CD14-positive monocyte (primary cell): ENCODE results near the gene S100B. TPM values are rescaled to one million over a fixed set of nuclear protein-coding genes. Genes with fewer than 3 reads are reported as not detected.

Source experiments
- DNase-seq, 3 donors: peaks; one replicate each; pipeline ENCODE4 v3.0.0-alpha.2; 2011 to 2022
- H2AFZ ChIP-seq: 2 replicates; pipeline ENCODE4 v1.6.0; 2012; ENCODE audit warnings: mild to moderate bottlenecking, low read depth, low read length, inconsistent platforms; ENCODE audit not compliant: insufficient read depth, poor library complexity, severe bottlenecking
- H3K27ac ChIP-seq, 2 donors: 1 replicate in 1 of 2; 2 replicates in 1 of 2; pipeline ENCODE4 v1.5.1; 2012 to 2013; ENCODE audit warnings: low read length in 2 of 2, control low read depth in 1 of 2, inconsistent platforms in 1 of 2, low read depth in 1 of 2, mild to moderate bottlenecking in 1 of 2
- H3K27me3 ChIP-seq, 2 donors: one replicate each; pipeline versions ENCODE4 v1.6.0 to v1.6.1; 2011 to 2013; ENCODE audit warnings: low read length in 2 of 2; ENCODE audit not compliant: control insufficient read depth in 2 of 2, insufficient read depth in 2 of 2
- H3K36me3 ChIP-seq, 2 donors: replicated peaks in 1 of 2; 1 replicate in 1 of 2; 2 replicates in 1 of 2; pipeline versions ENCODE4 v1.5.1 to v1.6.1; 2012 to 2013; ENCODE audit warnings: low read length in 2 of 2, control low read depth in 1 of 2, inconsistent platforms in 1 of 2, mild to moderate bottlenecking in 1 of 2; ENCODE audit not compliant: insufficient read depth in 2 of 2, control insufficient read depth in 1 of 2
- H3K4me1 ChIP-seq, 2 donors: 1 replicate in 1 of 2; 2 replicates in 1 of 2; pipeline versions ENCODE4 v1.5.1 to v1.6.1; 2012 to 2013; ENCODE audit warnings: low read length in 2 of 2, control low read depth in 1 of 2, inconsistent platforms in 1 of 2, mild to moderate bottlenecking in 1 of 2, moderate library complexity in 1 of 2; ENCODE audit not compliant: insufficient read depth in 2 of 2, control insufficient read depth in 1 of 2
- H3K4me2 ChIP-seq: replicated peaks from 2 replicates; pipeline ENCODE3; 2012; ENCODE audit warnings: low read length, moderate library complexity, mild to moderate bottlenecking; ENCODE audit not compliant: poor library complexity, severe bottlenecking; ENCODE audit errors: extremely low read depth
- H3K4me3 ChIP-seq, 3 experiments: fragments of 200-600 bp in 1 of 3; sonication (generic) in 1 of 3; replicated peaks in 1 of 3; 1 replicate in 2 of 3; 2 replicates in 1 of 3; pipeline ENCODE4 v1.5.1; 2011 to 2013; ENCODE audit warnings: low read length in 3 of 3, mild to moderate bottlenecking in 3 of 3, control low read depth in 2 of 3, low read depth in 2 of 3, inconsistent platforms in 1 of 3, moderate library complexity in 1 of 3
- H3K79me2 ChIP-seq: 2 replicates; pipeline ENCODE4 v1.6.0; 2012; ENCODE audit warnings: mild to moderate bottlenecking, control low read depth, inconsistent platforms, low read length, moderate library complexity; ENCODE audit not compliant: insufficient read depth
- H3K9ac ChIP-seq: 2 replicates; pipeline ENCODE4 v1.6.0; 2017; ENCODE audit warnings: low read length, mild to moderate bottlenecking; ENCODE audit not compliant: insufficient read depth, poor library complexity, severe bottlenecking
- H3K9me3 ChIP-seq, 2 donors: replicated peaks in 1 of 2; 1 replicate in 1 of 2; 2 replicates in 1 of 2; pipeline versions ENCODE4 v1.5.1 to v1.6.1; 2012 to 2013; ENCODE audit warnings: low read length in 2 of 2, control low read depth in 1 of 2; ENCODE audit not compliant: control insufficient read depth in 1 of 2, insufficient read depth in 1 of 2
- H4K20me1 ChIP-seq: 2 replicates; pipeline ENCODE4 v1.6.0; 2012; ENCODE audit warnings: mild to moderate bottlenecking, low read length, control low read depth, moderate library complexity; ENCODE audit not compliant: insufficient read depth
- H3K27ac Mint-ChIP-seq, 7 donors: one replicate each; pipeline ENCODE4 v1.8.0; 2020; ENCODE audit warnings: mild to moderate bottlenecking in 7 of 7, mixed read lengths in 7 of 7, moderate library complexity in 6 of 7, inconsistent platforms in 2 of 7
- H3K27me3 Mint-ChIP-seq, 3 donors: one replicate each; pipeline ENCODE4 v1.8.0; 2021 to 2022; ENCODE audit warnings: low read depth in 3 of 3, mild to moderate bottlenecking in 3 of 3, mixed read lengths in 3 of 3, moderate library complexity in 3 of 3, inconsistent platforms in 1 of 3
- H3K36me3 Mint-ChIP-seq, 2 donors: one replicate each; pipeline ENCODE4 v1.8.0; 2020; ENCODE audit warnings: mixed read lengths in 2 of 2, inconsistent platforms in 1 of 2, mild to moderate bottlenecking in 1 of 2
- H3K4me1 Mint-ChIP-seq: one replicate; pipeline ENCODE4 v1.8.0; 2020; ENCODE audit warnings: mild to moderate bottlenecking, mixed read lengths
- H3K4me3 Mint-ChIP-seq, 2 donors: one replicate each; pipeline ENCODE4 v1.8.0; 2020; ENCODE audit warnings: mild to moderate bottlenecking in 2 of 2, mixed read lengths in 2 of 2, moderate library complexity in 1 of 2
- H3K9me3 Mint-ChIP-seq, 7 donors: one replicate each; pipeline ENCODE4 v1.8.0; 2020 to 2022; ENCODE audit warnings: mixed read lengths in 7 of 7, mild to moderate bottlenecking in 6 of 7, moderate library complexity in 6 of 7, inconsistent platforms in 2 of 7
- CTCF ChIP-seq: fragments of 200-600 bp; IDR thresholded peaks from one replicate; pipeline ENCODE4 v1.8.0; 2022; ENCODE audit warnings: antibody characterized with exemption, mild to moderate bottlenecking
- WGBS: methylation state at CpG from one replicate; pipeline ENCODE4 v1.1.5; 2013; ENCODE audit warnings: missing lambda C conversion rate; ENCODE audit not compliant: insufficient coverage; 5-methylcytosine and 5-hydroxymethylcytosine counted together
- intact Hi-C, 2 donors: fragments of 100-400 bp; cut with micrococcal nuclease; formaldehyde crosslinking; loops; one replicate each; pipeline versions ENCODE4 v1.15.0 to v1.15.1; 2023
- polyA plus RNA-seq, 3 donors: library from polyadenylated mRNA; depleted of rRNA in 1 of 3; unstranded in 2 of 3; stranded (reverse) in 1 of 3; fragments of 300-500 nt in 2 of 3; fragments of >200 nt in 1 of 3; fragmentation: Illumina TruSeq in 2 of 3; gene quantifications; 1 replicate in 2 of 3; 2 replicates in 1 of 3; pipeline ENCODE4 v1.2.3, GENCODE V29; 2012 to 2021

The S100B gene
- polyA plus RNA-seq, 3 donors = 0.59 to 1.4 (median 0.67) TPM

- Mint-ChIP-seq H3K36me3 (peaks cover 71 to 80% of the 10 kb centered on the region in 2 donors), H3K4me1 (peaks cover 15% of the 10 kb centered on the region), H3K27ac (peak overlapping the region in 2 of 7 donors; percentile 31 to 66), H3K4me3 (no peak overlapping the region), H3K27me3 (peaks cover 0 to 4% (median 0%) of the 10 kb centered on the region in 3 donors), H3K9me3 (no peaks in the 10 kb centered on the region)
- intact Hi-C loops = no loop called here
- Histone ChIP-seq H3K4me1 (peaks cover 16% of the 10 kb centered on the region in 2 donors), H3K4me3 (no peak overlapping the region), H3K79me2 (no peaks in the 10 kb centered on the region), H3K36me3 (peaks cover 67 to 80% of the 10 kb centered on the region in 2 donors), H3K9me3 (no peaks in the 10 kb centered on the region), H3K27ac (no peak overlapping the region), H2AFZ (no peak overlapping the region), H4K20me1 (no peaks in the 10 kb centered on the region), H3K4me2 (no peak overlapping the region), H3K27me3 (no peaks in the 10 kb centered on the region), H3K9ac (no peak overlapping the region)
- TF ChIP-seq CTCF = no peak
- WGBS = 97% methylated on average over 10 of the region's 13 CpGs
- DNase-seq = no peak
Observed at GRCh38 chr21:46556802-46557201, 48.1 kb downstream of the S100B start.

GRCh38 chr21:46555678-46556077 is 49.2 kb downstream of the S100B start:
- no peaks in the 10 kb centered on the region for H3K9me3 ChIP-seq
- Mint-ChIP-seq H3K27ac (peak overlapping the region in 1 of 7 donors; percentile 31), H3K9me3 (no peaks in the 10 kb centered on the region), H3K4me3 (no peak overlapping the region), H3K36me3 (peaks cover 60 to 69% of the 10 kb centered on the region in 2 donors), H3K4me1 (peaks cover 25% of the 10 kb centered on the region), H3K27me3 (peaks cover 0 to 4% (median 0%) of the 10 kb centered on the region in 3 donors)
- H3K4me3 ChIP-seq = no peak overlapping the region
- no peak overlapping the region for H3K9ac ChIP-seq
- H3K27me3 ChIP-seq = no peaks in the 10 kb centered on the region
- 97% methylated on average over 14 of the region's 16 CpGs for WGBS
- no peaks in the 10 kb centered on the region for H3K79me2 ChIP-seq
- no peak overlapping the region for H3K4me2 ChIP-seq
- DNase-seq = no peak
- H3K4me1 ChIP-seq = peaks cover 27% of the 10 kb centered on the region in 2 donors
- H3K36me3 ChIP-seq = peaks cover 56 to 69% of the 10 kb centered on the region in 2 donors
- H4K20me1 ChIP-seq = no peaks in the 10 kb centered on the region
- peak overlapping the region in 1 of 2 donors; percentile 5 for H3K27ac ChIP-seq
- intact Hi-C loops = no loop called here
- no peak for TF ChIP-seq CTCF
- no peak overlapping the region for H2AFZ ChIP-seq
